Panc1 (cell line): ENCODE results near the gene SLC25A15. TPM values are rescaled to one million over a fixed set of nuclear protein-coding genes. Genes with fewer than 3 reads are reported as not detected.

ENCODE experiments used
- ATAC-seq: fragments of 200-7000 bp; cut with Tn5 transposase; 2 replicates; pipeline ENCODE4 v1.9.1; 2020; ENCODE audit warnings: mild to moderate bottlenecking, moderate library complexity
- BruUV-seq: library from RNA; stranded (reverse); fragments of 400-500 nt; replicated peaks from 2 replicates; lab custom pipeline; 2021; lab: Mats Ljungman, UMichigan
- CTCF ChIA-PET: fragments of 300-600 bp; sonication (Branson Sonifier 250); formaldehyde crosslinking; loops from one replicate; lab custom pipeline; 2022; ENCODE audit warnings: antibody characterized with exemption; lab: Charles Lee
- POLR2A ChIA-PET: fragments of 300-600 bp; sonication (Branson Sonifier 250); formaldehyde crosslinking; loops from one replicate; lab custom pipeline; 2022; ENCODE audit warnings: antibody characterized with exemption; lab: Charles Lee
- DNase-seq: peaks from one replicate; pipeline ENCODE4 v3.0.0-alpha.2; 2010; ENCODE audit warnings: low read depth, low spot score
- H3K27ac ChIP-seq: 2 replicates; pipeline ENCODE4 v1.5.1; 2011; ENCODE audit warnings: mild to moderate bottlenecking, low read length, inconsistent platforms
- H3K27me3 ChIP-seq: fragments of 200-500 bp; sonication (Bioruptor generic); 2 replicates; pipeline ENCODE4 v1.6.0; 2014; ENCODE audit warnings: low read length, inconsistent platforms; ENCODE audit not compliant: control insufficient read depth, insufficient read depth
- H3K36me3 ChIP-seq: fragments of 200-500 bp; sonication (Bioruptor generic); 2 replicates; pipeline ENCODE4 v1.5.1; 2014; ENCODE audit warnings: inconsistent platforms, mild to moderate bottlenecking, low read length, moderate library complexity; ENCODE audit not compliant: control insufficient read depth, insufficient read depth
- H3K4me1 ChIP-seq: 2 replicates; pipeline ENCODE4 v1.5.1; 2011; ENCODE audit warnings: inconsistent platforms, mild to moderate bottlenecking, low read length, moderate library complexity; ENCODE audit not compliant: control insufficient read depth, insufficient read depth
- H3K4me3 ChIP-seq, 2 experiments: 2 replicates each; pipeline ENCODE4 v1.5.1; 2011 to 2012; ENCODE audit warnings: low read depth in 2 of 2, low read length in 2 of 2, mild to moderate bottlenecking in 2 of 2, inconsistent platforms in 1 of 2, moderate library complexity in 1 of 2
- H3K9me3 ChIP-seq: fragments of 200-500 bp; sonication (Bioruptor generic); 2 replicates; pipeline ENCODE4 v1.5.1; 2014; ENCODE audit warnings: low read depth, mild to moderate bottlenecking, inconsistent platforms, low read length, moderate library complexity; ENCODE audit not compliant: control insufficient read depth, insufficient read depth
- POLR2AphosphoS5 ChIP-seq: IDR thresholded peaks from 2 replicates; pipeline ENCODE4 v1.6.1; 2012; ENCODE audit warnings: mild to moderate bottlenecking, low read depth, low read length, moderate library complexity
- SIN3A ChIP-seq: IDR thresholded peaks from 2 replicates; pipeline ENCODE4 v1.6.1; 2012; ENCODE audit warnings: low read depth, mild to moderate bottlenecking, low read length, moderate library complexity, borderline replicate concordance; ENCODE audit not compliant: insufficient read depth
- TCF7L2 ChIP-seq: IDR thresholded peaks from 2 replicates; pipeline ENCODE4 v1.6.1; 2011; ENCODE audit warnings: mild to moderate bottlenecking, low read depth, low read length, inconsistent platforms
- in situ Hi-C: cut with HindIII; loops from 2 replicates; pipeline ENCODE4 v1.10.0; 2016; ENCODE audit warnings: low sequenced_read_pairs, low pct_unique_long_range_greater_than_20kb
- intact Hi-C: fragments of 100-400 bp; cut with micrococcal nuclease; formaldehyde crosslinking; loops from one replicate; pipeline ENCODE4 v1.10.0; 2022; ENCODE audit not compliant: unreplicated experiment
- total RNA-seq: library from RNA; stranded (reverse); gene quantifications from one replicate; pipeline ENCODE4 v1.2.1, GENCODE V29; 2021; ENCODE audit not compliant: unreplicated experiment
- TF ChIP-seq, protein P1 (sequence below): fragments of 450-650 bp; IDR thresholded peaks from 2 replicates; pipeline ENCODE4 v1.5.1; 2017; ENCODE audit warnings: mild to moderate bottlenecking
- TF ChIP-seq, protein P2 (sequence below), 2 experiments: IDR thresholded peaks; 2 replicates each; pipeline ENCODE4 v1.6.1; 2011 to 2012; ENCODE audit warnings: low read depth in 2 of 2, control low read depth in 1 of 2, low read length in 1 of 2, mild to moderate bottlenecking in 1 of 2, moderate library complexity in 1 of 2; ENCODE audit not compliant: insufficient read depth in 1 of 2

The SLC25A15 gene
- total RNA-seq, 1 experiment from 2014 or later, result 16.4 TPM

DNA sequence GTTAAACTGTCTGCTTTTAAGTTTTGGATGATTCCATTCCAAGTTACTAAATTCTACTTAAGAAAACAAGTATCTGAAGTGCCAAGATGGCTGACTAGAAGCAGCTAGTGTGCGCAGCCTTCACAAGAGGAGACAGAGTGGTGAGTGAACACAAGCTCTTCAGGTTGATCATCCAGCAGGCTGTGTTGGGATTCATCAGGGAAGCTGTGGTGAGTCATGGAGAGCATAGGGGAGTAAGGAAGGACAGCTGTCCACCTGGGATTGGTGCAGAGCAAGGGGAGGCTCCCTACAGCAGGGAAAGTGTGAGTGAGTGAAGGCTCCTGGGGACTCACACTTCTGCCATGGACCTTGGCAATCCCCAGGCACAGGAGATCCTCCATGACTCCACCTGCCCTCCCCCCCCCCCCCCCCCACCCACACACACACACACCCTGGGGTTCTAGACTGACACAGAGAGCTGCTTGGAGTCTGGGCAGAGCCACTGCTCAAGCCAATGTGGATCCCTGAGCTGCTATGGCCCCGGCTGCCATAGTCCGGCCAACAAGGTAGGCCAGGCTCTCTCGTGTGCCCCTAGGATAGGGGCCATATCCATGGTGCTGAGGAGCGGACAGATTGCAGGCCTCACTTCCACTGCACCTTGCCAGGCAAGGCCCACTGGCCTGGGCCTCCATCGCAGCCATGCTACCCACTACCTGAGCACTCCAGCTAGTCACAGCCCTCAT is 23.5 kb downstream of the SLC25A15 start:
- Histone ChIP-seq H3K27ac (no peak overlapping the region), H3K36me3 (no peaks in the 10 kb centered on the region), H3K9me3 (no peaks in the 10 kb centered on the region), H3K27me3 (no peaks in the 10 kb centered on the region), H3K4me1 (no peaks in the 10 kb centered on the region), H3K4me3 (no peak overlapping the region)
- CTCF ChIA-PET, result interaction anchor here (0.7 kb wide), 1 partner anchor 29 kb away, joined by 7 read pairs; no protein-coding TSS in a partner anchor
- ATAC-seq (0 out of 2 replicates have a peak, but pooled peaks have one; percentile 45), DNase-seq (no peak)
- POLR2A ChIA-PET, result no interaction called here
- in situ Hi-C loops, result no loop called here
- TF ChIP-seq, protein P1, sequence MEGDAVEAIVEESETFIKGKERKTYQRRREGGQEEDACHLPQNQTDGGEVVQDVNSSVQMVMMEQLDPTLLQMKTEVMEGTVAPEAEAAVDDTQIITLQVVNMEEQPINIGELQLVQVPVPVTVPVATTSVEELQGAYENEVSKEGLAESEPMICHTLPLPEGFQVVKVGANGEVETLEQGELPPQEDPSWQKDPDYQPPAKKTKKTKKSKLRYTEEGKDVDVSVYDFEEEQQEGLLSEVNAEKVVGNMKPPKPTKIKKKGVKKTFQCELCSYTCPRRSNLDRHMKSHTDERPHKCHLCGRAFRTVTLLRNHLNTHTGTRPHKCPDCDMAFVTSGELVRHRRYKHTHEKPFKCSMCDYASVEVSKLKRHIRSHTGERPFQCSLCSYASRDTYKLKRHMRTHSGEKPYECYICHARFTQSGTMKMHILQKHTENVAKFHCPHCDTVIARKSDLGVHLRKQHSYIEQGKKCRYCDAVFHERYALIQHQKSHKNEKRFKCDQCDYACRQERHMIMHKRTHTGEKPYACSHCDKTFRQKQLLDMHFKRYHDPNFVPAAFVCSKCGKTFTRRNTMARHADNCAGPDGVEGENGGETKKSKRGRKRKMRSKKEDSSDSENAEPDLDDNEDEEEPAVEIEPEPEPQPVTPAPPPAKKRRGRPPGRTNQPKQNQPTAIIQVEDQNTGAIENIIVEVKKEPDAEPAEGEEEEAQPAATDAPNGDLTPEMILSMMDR, result no peak
- TF ChIP-seq SIN3A (no peak), TCF7L2 (no peak), POLR2AphosphoS5 (no peak)
- TF ChIP-seq, protein P2, sequence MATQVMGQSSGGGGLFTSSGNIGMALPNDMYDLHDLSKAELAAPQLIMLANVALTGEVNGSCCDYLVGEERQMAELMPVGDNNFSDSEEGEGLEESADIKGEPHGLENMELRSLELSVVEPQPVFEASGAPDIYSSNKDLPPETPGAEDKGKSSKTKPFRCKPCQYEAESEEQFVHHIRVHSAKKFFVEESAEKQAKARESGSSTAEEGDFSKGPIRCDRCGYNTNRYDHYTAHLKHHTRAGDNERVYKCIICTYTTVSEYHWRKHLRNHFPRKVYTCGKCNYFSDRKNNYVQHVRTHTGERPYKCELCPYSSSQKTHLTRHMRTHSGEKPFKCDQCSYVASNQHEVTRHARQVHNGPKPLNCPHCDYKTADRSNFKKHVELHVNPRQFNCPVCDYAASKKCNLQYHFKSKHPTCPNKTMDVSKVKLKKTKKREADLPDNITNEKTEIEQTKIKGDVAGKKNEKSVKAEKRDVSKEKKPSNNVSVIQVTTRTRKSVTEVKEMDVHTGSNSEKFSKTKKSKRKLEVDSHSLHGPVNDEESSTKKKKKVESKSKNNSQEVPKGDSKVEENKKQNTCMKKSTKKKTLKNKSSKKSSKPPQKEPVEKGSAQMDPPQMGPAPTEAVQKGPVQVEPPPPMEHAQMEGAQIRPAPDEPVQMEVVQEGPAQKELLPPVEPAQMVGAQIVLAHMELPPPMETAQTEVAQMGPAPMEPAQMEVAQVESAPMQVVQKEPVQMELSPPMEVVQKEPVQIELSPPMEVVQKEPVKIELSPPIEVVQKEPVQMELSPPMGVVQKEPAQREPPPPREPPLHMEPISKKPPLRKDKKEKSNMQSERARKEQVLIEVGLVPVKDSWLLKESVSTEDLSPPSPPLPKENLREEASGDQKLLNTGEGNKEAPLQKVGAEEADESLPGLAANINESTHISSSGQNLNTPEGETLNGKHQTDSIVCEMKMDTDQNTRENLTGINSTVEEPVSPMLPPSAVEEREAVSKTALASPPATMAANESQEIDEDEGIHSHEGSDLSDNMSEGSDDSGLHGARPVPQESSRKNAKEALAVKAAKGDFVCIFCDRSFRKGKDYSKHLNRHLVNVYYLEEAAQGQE (IDR thresholded peaks at IDR 0.05; ENCODE audit: insufficient read depth in 1 of 2, low read depth in 2 of 2, low read length in 1 of 2), result no peak
- no TSS peak for BruUV-seq
- intact Hi-C loops, result no loop called here

DNA sequence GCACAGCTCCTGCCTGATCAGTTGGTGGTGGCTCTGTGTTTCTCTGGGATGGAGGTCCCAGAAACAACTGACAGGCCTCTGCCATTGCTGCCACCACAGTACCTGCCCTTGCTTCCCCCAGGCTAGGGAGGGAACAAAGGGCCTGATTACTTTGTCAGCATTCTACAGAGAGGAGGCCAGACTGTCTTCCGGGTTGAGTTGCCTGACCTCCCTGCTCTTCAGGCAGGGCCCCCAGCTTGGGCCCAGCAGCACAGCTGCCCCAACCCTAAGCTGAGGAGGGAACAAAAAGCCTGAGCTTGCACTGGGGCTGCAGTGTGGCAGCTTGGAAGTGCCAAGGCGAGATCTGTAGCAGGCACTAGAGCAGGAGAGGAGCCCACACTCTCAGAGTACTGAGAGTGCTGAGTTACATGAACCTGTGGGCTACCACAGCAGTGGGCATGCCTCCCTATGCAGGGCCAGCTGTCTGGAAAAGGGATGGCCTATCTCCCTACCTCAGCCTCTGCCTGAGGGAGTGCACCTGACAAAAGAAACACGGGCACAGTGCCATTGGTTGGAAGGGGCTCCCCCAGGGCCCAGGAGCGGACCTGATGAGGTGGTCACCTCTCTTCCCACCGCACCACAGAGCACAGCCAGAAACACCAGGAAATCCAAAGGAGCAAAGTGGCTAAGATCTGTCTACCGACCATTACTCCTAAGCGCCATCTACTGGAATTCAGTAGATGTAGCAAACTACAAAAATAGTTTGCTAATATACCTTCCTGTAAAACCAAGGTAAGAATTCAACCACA is 24.4 kb downstream of the SLC25A15 start:
- ATAC-seq (peak; percentile 63; the same call in 1 of the 2 replicates), DNase-seq (no peak)
- H3K4me3 ChIP-seq, result no peak overlapping the region
- in situ Hi-C loops, result no loop called here
- ChIA-PET CTCF (no interaction called here), POLR2A (no interaction called here)
- H3K36me3 ChIP-seq, result no peaks in the 10 kb centered on the region
- H3K4me1 ChIP-seq, result no peaks in the 10 kb centered on the region
- TF ChIP-seq, protein P2 (IDR thresholded peaks at IDR 0.05; ENCODE audit: insufficient read depth in 1 of 2, low read depth in 2 of 2, low read length in 1 of 2), result no peak
- TF ChIP-seq POLR2AphosphoS5, result no peak
- TF ChIP-seq, protein P1, result peak; percentile 66
- no peaks in the 10 kb centered on the region for H3K27me3 ChIP-seq
- H3K27ac ChIP-seq, result no peak overlapping the region
- intact Hi-C loops, result no loop called here
- H3K9me3 ChIP-seq, result no peaks in the 10 kb centered on the region
- no TSS peak for BruUV-seq
